Nephron (organoid): ENCODE results near the gene ZNF367.

Experiments
- H3K27ac Mint-ChIP-seq, 3 experiments: 2 replicates each; pipeline ENCODE4 v1.8.0; 2020; ENCODE audit warnings: mixed read lengths in 3 of 3, mild to moderate bottlenecking in 2 of 3, moderate library complexity in 1 of 3
- H3K27me3 Mint-ChIP-seq: 2 replicates; pipeline ENCODE4 v1.8.0; 2021; ENCODE audit warnings: low read depth, mild to moderate bottlenecking, moderate library complexity, mixed read lengths
- H3K36me3 Mint-ChIP-seq: 2 replicates; pipeline ENCODE4 v1.8.0; 2020; ENCODE audit warnings: low read depth, mixed read lengths
- H3K4me1 Mint-ChIP-seq: 2 replicates; pipeline ENCODE4 v1.8.0; 2020; ENCODE audit warnings: mixed read lengths
- H3K4me3 Mint-ChIP-seq, 3 experiments: 2 replicates each; pipeline ENCODE4 v1.8.0; 2020; ENCODE audit warnings: mild to moderate bottlenecking in 3 of 3, mixed read lengths in 3 of 3, moderate library complexity in 2 of 3
- H3K9me3 Mint-ChIP-seq: 2 replicates; pipeline ENCODE4 v1.8.0; 2020; ENCODE audit warnings: mixed read lengths
- TF ChIP-seq, protein P1 (sequence below), 3 experiments: fragments of 200-600 bp; sonication (generic); IDR thresholded peaks; one replicate each; pipeline ENCODE4 v1.5.0; 2021; ENCODE audit warnings: antibody characterized with exemption in 3 of 3; ENCODE audit not compliant: unreplicated experiment in 3 of 3

ZNF367 gene

GRCh38 chr9:96343515-96344360 is 74.4 kb downstream of the ZNF367 start:
- TF ChIP-seq, protein P1, sequence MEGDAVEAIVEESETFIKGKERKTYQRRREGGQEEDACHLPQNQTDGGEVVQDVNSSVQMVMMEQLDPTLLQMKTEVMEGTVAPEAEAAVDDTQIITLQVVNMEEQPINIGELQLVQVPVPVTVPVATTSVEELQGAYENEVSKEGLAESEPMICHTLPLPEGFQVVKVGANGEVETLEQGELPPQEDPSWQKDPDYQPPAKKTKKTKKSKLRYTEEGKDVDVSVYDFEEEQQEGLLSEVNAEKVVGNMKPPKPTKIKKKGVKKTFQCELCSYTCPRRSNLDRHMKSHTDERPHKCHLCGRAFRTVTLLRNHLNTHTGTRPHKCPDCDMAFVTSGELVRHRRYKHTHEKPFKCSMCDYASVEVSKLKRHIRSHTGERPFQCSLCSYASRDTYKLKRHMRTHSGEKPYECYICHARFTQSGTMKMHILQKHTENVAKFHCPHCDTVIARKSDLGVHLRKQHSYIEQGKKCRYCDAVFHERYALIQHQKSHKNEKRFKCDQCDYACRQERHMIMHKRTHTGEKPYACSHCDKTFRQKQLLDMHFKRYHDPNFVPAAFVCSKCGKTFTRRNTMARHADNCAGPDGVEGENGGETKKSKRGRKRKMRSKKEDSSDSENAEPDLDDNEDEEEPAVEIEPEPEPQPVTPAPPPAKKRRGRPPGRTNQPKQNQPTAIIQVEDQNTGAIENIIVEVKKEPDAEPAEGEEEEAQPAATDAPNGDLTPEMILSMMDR (IDR thresholded peaks at IDR 0.05; ENCODE audit: unreplicated experiment in 3 of 3): no peak
- Mint-ChIP-seq H3K27ac (no peak overlapping the region), H3K4me1 (peaks cover 30% of the 10 kb centered on the region), H3K27me3 (no peaks in the 10 kb centered on the region), H3K36me3 (peaks cover 11% of the 10 kb centered on the region), H3K4me3 (no peak overlapping the region), H3K9me3 (peaks cover 4% of the 10 kb centered on the region)

DNA sequence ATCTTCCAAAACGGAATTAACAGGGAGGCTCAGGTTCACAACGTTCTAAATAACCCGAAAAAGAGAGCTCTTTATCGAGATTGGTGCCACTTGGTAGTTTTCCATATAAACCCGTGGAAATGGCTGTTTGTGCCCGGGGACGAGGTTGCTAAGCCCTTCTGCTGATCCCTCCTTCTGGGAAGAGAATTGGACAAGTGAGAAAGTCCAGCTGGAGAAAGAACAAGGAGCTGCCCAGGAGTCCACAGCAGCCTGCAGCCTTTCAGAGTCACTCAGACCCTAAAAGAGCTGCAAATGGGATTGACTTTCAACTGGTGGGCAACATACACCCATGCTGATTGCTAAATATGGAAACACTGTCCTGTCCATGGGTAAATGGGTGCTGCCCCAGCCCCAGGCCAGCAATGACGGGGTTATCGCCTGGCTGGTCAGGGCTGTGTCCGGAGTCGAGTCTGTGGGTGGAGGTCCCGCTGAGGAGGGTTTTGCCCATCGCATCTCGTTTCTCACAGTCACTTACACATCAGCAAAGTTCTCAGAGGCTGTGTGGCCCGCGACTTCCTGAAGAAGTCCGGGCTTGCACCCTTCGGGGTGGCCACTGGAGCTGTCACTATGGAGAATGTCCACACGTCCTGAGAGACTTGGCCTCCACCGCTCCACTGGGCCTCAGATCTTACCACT is 75.5 kb downstream of the ZNF367 start:
- H3K4me1 Mint-ChIP-seq: peaks cover 30% of the 10 kb centered on the region
- H3K27me3 Mint-ChIP-seq: no peaks in the 10 kb centered on the region
- H3K9me3 Mint-ChIP-seq: no peaks in the 10 kb centered on the region
- H3K36me3 Mint-ChIP-seq: peaks cover 7% of the 10 kb centered on the region
- TF ChIP-seq, protein P1 (IDR thresholded peaks at IDR 0.05; ENCODE audit: unreplicated experiment in 3 of 3): no peak
- peak overlapping the region in 1 of 3 experiments; percentile 15 for H3K4me3 Mint-ChIP-seq
- no peak overlapping the region for H3K27ac Mint-ChIP-seq

- peaks cover 30% of the 10 kb centered on the region for H3K4me1 Mint-ChIP-seq
- no peak overlapping the region for H3K4me3 Mint-ChIP-seq
- peaks cover 7% of the 10 kb centered on the region for H3K36me3 Mint-ChIP-seq
- TF ChIP-seq, protein P1 (IDR thresholded peaks at IDR 0.05; ENCODE audit: unreplicated experiment in 3 of 3): no peak
- H3K9me3 Mint-ChIP-seq: no peaks in the 10 kb centered on the region
- no peak overlapping the region for H3K27ac Mint-ChIP-seq
- no peaks in the 10 kb centered on the region for H3K27me3 Mint-ChIP-seq
These were observed 77.5 kb downstream of the ZNF367 start for GRCh38 chr9:96340707-96341106.

DNA sequence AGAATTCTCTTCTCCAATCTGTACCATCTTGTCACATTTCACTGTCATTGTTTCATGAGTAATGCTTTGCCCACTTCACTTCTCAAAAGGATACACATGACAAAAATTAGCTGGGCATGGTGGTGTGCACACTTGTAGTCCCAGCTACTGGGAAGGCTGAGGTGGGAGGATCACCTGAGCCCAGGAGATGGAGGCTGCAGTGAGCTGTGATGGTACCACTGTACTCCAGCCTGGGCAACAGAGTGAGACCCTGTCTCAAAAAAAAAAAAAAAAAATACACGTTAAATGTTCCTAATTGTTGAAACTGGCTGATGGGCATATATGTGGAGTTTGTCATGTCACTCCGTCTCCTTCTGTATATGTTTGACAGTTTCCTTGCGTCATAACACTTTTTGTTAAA is 79.9 kb downstream of the ZNF367 start:
- Mint-ChIP-seq H3K9me3 (no peaks in the 10 kb centered on the region), H3K27me3 (no peaks in the 10 kb centered on the region), H3K27ac (no peak overlapping the region), H3K4me3 (no peak overlapping the region), H3K36me3 (peaks cover 9% of the 10 kb centered on the region), H3K4me1 (peaks cover 14% of the 10 kb centered on the region)
- TF ChIP-seq, protein P1 (IDR thresholded peaks at IDR 0.05; ENCODE audit: unreplicated experiment in 3 of 3): no peak
